ENCODE data around the gene CGREF1. TPM values are rescaled to one million over a fixed set of nuclear protein-coding genes. Genes with fewer than 3 reads are reported as not detected.

Gene CGREF1
- total RNA-seq, 1 donor from 2014 or later, result 2.3 TPM

- H3K4me3 ChIP-seq (ENCODE audit: low read depth, low read length), result no peak within 1 kb of the TSS
- TF ChIP-seq CTCF (conservative IDR thresholded peaks at IDR 0.05; ENCODE audit: low read depth, low read length), result no peak
- no peak for DNase-seq (ENCODE audit: low read depth)
Measured at GRCh38 chr2:27148801-27149439, 30.0 kb upstream of the CGREF1 start, which contains the start of gene TCF23. Gene TCF23 (plus strand): TSS chr2:27149004. CDS start chr2:27149134, 130 bp downstream.

- no peak for DNase-seq (ENCODE audit: low read depth)
- no peak overlapping the region for H3K4me3 ChIP-seq (ENCODE audit: low read depth, low read length)
- no peak for TF ChIP-seq CTCF (conservative IDR thresholded peaks at IDR 0.05; ENCODE audit: low read depth, low read length)
Measured at GRCh38 chr2:27147935-27148334, 29.0 kb upstream of the CGREF1 start.

GRCh38 chr2:27145682-27146081 is 26.8 kb upstream of the CGREF1 start:
- no peak for DNase-seq (ENCODE audit: low read depth)
- no peak for TF ChIP-seq CTCF (conservative IDR thresholded peaks at IDR 0.05; ENCODE audit: low read depth, low read length)
- H3K4me3 ChIP-seq (ENCODE audit: low read depth, low read length), result no peak overlapping the region

- DNase-seq (ENCODE audit: low read depth), result no peak
- H3K4me3 ChIP-seq (ENCODE audit: low read depth, low read length), result no peak overlapping the region
- TF ChIP-seq CTCF (conservative IDR thresholded peaks at IDR 0.05; ENCODE audit: low read depth, low read length), result no peak
Measured at GRCh38 chr2:27143285-27143684, 24.4 kb upstream of the CGREF1 start.

- H3K4me3 ChIP-seq (ENCODE audit: low read depth, low read length), result no peak within 1 kb of the TSS
- TF ChIP-seq CTCF (conservative IDR thresholded peaks at IDR 0.05; ENCODE audit: low read depth, low read length), result no peak
- no peak for DNase-seq (ENCODE audit: low read depth)
Measured at GRCh38 chr2:27139310-27139709, 20.4 kb upstream of the CGREF1 start, which contains the start of gene PRR30. Gene PRR30 (minus strand): TSS chr2:27139410. CDS start chr2:27138329, 1,081 bp downstream.

- no peak overlapping the region for H3K4me3 ChIP-seq (ENCODE audit: low read depth, low read length)
- no peak for DNase-seq (ENCODE audit: low read depth)
- no peak for TF ChIP-seq CTCF (conservative IDR thresholded peaks at IDR 0.05; ENCODE audit: low read depth, low read length)
Measured at GRCh38 chr2:27138111-27138510, 19.2 kb upstream of the CGREF1 start.

- H3K4me3 ChIP-seq (ENCODE audit: low read depth, low read length), result no peak overlapping the region
- TF ChIP-seq CTCF (conservative IDR thresholded peaks at IDR 0.05; ENCODE audit: low read depth, low read length), result no peak
- no peak for DNase-seq (ENCODE audit: low read depth)
Measured at GRCh38 chr2:27137322-27137935, 18.5 kb upstream of the CGREF1 start.
